HepG2 (cell line): ENCODE results near the gene NAPB.

ENCODE experiments used
- CHD2 ChIP-seq: IDR thresholded peaks from 2 replicates; pipeline ENCODE4 v1.6.1; 2011; ENCODE audit warnings: low read depth, low read length, improper control_type of control experiment
- GFI1 ChIP-seq: sonication (generic); formaldehyde crosslinking; IDR thresholded peaks from 2 replicates; pipeline ENCODE4 v1.5.0; 2020; ENCODE audit warnings: missing genetic modification reagents, mild to moderate bottlenecking, borderline replicate concordance
- NR1H2 ChIP-seq: sonication (generic); formaldehyde crosslinking; IDR thresholded peaks from 2 replicates; pipeline ENCODE4 v1.8.1; 2022; ENCODE audit warnings: low read depth, missing genetic modification reagents, borderline replicate concordance
- NR3C1 ChIP-seq: sonication (generic); formaldehyde crosslinking; IDR thresholded peaks from 2 replicates; pipeline ENCODE4 v1.4.0; 2020; ENCODE audit warnings: missing genetic modification reagents
- PRDM10 ChIP-seq: sonication (generic); formaldehyde crosslinking; IDR thresholded peaks from 2 replicates; pipeline ENCODE4 v1.4.0; 2020; ENCODE audit warnings: low read depth, missing genetic modification reagents
- RFX5 ChIP-seq: IDR thresholded peaks from 2 replicates; pipeline ENCODE4 v1.6.1; 2011; ENCODE audit warnings: low read depth, low read length, improper control_type of control experiment
- SP1 ChIP-seq, 2 experiments: fragments of 450-650 bp in 1 of 2; sonication (generic) in 1 of 2; formaldehyde crosslinking in 1 of 2; IDR thresholded peaks; 2 replicates each; pipeline versions ENCODE4 v1.4.0 to v1.6.1; 2016 to 2020; ENCODE audit warnings: missing genetic modification reagents in 1 of 2
- ZBTB8A ChIP-seq: sonication (generic); formaldehyde crosslinking; IDR thresholded peaks from 2 replicates; pipeline ENCODE4 v1.4.0; 2020; ENCODE audit warnings: mild to moderate bottlenecking, low read depth, missing genetic modification reagents, borderline replicate concordance
- ZFP90 ChIP-seq: sonication (generic); formaldehyde crosslinking; IDR thresholded peaks from 2 replicates; pipeline ENCODE4 v1.8.0; 2022; ENCODE audit warnings: missing genetic modification reagents, mild to moderate bottlenecking, inconsistent platforms, borderline replicate concordance
- ZZZ3 ChIP-seq: sonication (generic); formaldehyde crosslinking; IDR thresholded peaks from 2 replicates; pipeline ENCODE4 v1.4.0; 2020; ENCODE audit warnings: missing genetic modification reagents, mild to moderate bottlenecking, borderline replicate concordance

- TF ChIP-seq GFI1 (CRISPR knock-in tag) (no peak), ZZZ3 (no peak), PRDM10 (CRISPR knock-in tag) (no peak), NR3C1 (CRISPR knock-in tag) (no peak), RFX5 (no peak), CHD2 (no peak), NR1H2 (CRISPR knock-in tag) (no peak), ZBTB8A (no peak), SP1 (IDR thresholded peaks at IDR 0.05) (no peak), SP1 (CRISPR knock-in tag; IDR thresholded peaks at IDR 0.05) (no peak), ZFP90 (CRISPR knock-in tag) (no peak)
Measured at GRCh38 chr20:23360531-23360930, 60.8 kb downstream of the NAPB start.
